ENCODE measurements around the gene FYN. TPM values are rescaled to one million over a fixed set of nuclear protein-coding genes. Genes with fewer than 3 reads are reported as not detected.

The FYN gene
- polyA plus RNA-seq, 1 donor (not counting 4 experiments of a cell fraction or from before 2014, with no cell fraction given): 24.7 TPM

DNA sequence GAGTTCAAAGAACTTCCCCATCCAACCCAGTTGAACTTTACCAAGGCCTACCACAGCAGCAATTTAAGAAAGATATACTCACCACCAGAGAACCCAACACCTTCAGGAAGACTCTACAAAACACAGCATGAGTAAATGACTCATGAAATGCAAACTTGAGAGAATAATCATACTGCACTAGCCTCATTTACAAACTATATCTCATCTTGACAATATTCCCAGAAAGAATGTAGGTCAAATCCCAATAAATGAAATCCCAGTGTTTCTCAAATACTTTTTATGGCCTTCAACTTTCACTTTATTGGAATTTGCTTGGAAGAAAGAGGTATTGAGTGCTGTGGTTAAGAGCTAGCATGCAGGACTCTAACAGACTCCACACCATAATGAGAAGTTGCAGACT is 60.0 kb downstream of the FYN start:
- no peak overlapping the region for H3K9ac ChIP-seq (ENCODE audit: control insufficient read depth, extremely low read depth, insufficient read depth, low read length)
- H3K9me1 ChIP-seq (ENCODE audit: control insufficient read depth, extremely low read depth, insufficient read depth, low read length): no peaks in the 10 kb centered on the region
- no peak overlapping the region for H2AFZ ChIP-seq (ENCODE audit: control insufficient read depth, low read length)
- H3K4me1 ChIP-seq (ENCODE audit: control insufficient read depth, extremely low read depth, insufficient read depth, low read length): peaks cover 28% of the 10 kb centered on the region
- H3K4me3 ChIP-seq (ENCODE audit: control insufficient read depth in 2 of 3, extremely low read depth in 1 of 3, insufficient read depth in 2 of 3, low read depth in 1 of 3, low read length in 3 of 3): no peak overlapping the region
- H3K4me2 ChIP-seq (ENCODE audit: control insufficient read depth, extremely low read depth, insufficient read depth, low read depth, low read length): peak overlapping the region; percentile 17
- dilution Hi-C loops (cut with MboI; ENCODE audit: extremely low pct_ligation_motif_present, low sequenced_read_pairs): no loop called here
- DNase-seq (ENCODE audit: low read depth, low spot score) (peak; percentile 11), FAIRE-seq (peak; percentile 67)
- H3K27ac ChIP-seq (ENCODE audit: control insufficient read depth, insufficient read depth, low read length): peak overlapping the region; percentile 6
- no peaks in the 10 kb centered on the region for H3K27me3 ChIP-seq (ENCODE audit: control insufficient read depth, extremely low read depth, insufficient read depth, low read length)
- TF ChIP-seq, protein P1, sequence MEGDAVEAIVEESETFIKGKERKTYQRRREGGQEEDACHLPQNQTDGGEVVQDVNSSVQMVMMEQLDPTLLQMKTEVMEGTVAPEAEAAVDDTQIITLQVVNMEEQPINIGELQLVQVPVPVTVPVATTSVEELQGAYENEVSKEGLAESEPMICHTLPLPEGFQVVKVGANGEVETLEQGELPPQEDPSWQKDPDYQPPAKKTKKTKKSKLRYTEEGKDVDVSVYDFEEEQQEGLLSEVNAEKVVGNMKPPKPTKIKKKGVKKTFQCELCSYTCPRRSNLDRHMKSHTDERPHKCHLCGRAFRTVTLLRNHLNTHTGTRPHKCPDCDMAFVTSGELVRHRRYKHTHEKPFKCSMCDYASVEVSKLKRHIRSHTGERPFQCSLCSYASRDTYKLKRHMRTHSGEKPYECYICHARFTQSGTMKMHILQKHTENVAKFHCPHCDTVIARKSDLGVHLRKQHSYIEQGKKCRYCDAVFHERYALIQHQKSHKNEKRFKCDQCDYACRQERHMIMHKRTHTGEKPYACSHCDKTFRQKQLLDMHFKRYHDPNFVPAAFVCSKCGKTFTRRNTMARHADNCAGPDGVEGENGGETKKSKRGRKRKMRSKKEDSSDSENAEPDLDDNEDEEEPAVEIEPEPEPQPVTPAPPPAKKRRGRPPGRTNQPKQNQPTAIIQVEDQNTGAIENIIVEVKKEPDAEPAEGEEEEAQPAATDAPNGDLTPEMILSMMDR (optimal IDR thresholded peaks at IDR 0.05 in 1 of 3, IDR thresholded peaks at IDR 0.05 in 1 of 3, conservative IDR thresholded peaks at IDR 0.05 in 1 of 3; ENCODE audit: extremely low read depth in 1 of 3, insufficient read depth in 2 of 3, low read length in 3 of 3): no peak
- TF ChIP-seq EZH2 (IDR thresholded peaks at IDR 0.05; ENCODE audit: low read length): no peak
- peaks cover 2 to 7% of the 10 kb centered on the region in 2 experiments for H3K36me3 ChIP-seq (ENCODE audit: control insufficient read depth in 2 of 2, extremely low read depth in 1 of 2, insufficient read depth in 2 of 2, low read length in 2 of 2)
- no peaks in the 10 kb centered on the region for H3K79me2 ChIP-seq (ENCODE audit: control insufficient read depth, insufficient read depth, low read length)
- no peaks in the 10 kb centered on the region for H3K9me3 ChIP-seq (ENCODE audit: control insufficient read depth, low read depth, low read length)
- H4K20me1 ChIP-seq (ENCODE audit: control insufficient read depth, extremely low read depth, insufficient read depth, low read length): no peaks in the 10 kb centered on the region

DNA sequence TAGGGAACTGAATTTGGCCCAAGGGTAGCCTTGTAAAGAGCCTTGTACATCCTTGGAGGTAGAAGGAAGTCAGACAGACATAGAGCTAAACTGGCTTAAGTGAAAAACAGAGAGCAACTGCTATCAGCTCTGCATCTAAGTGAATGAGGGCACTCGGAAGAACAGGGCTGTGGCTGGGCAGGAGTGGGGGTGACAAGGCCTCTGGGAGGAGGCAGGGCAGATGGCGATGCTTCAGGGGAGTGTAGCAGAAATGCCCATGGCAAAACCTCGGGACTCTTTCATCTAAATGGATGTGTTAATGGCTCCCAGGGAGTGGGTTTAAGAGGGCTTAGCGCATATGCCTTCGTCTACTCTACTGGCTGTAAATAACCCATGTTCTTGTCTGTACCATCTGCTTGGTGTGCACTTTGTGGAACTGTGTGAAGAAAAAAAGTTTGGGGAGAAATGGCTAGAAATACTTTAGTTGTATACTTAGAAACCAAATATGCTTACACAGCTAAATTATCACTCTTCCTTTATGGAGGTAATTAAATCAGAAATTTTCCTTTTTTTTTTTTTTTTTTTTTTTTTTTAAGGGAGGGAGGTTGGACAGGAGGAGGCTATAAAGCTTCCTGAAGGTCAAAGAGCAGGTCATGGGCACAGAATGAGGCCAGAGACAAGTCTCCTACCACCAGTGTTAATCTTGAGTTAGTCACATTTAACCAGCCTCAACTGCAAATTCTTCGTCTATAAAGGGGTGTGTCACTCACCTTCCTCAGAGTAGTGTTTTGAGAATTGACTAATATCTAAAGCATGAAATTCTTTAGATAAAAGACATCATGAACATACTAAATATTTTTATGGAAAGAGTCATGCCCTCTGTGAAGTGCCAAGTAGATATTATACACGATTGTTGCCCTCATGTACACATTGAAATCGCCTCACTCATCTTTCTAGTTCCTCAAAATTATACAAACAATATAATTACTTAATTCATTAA is 60.9 kb downstream of the FYN start:
- H3K4me1 ChIP-seq (ENCODE audit: control insufficient read depth, extremely low read depth, insufficient read depth, low read length): peaks cover 28% of the 10 kb centered on the region
- no peak overlapping the region for H2AFZ ChIP-seq (ENCODE audit: control insufficient read depth, low read length)
- H3K79me2 ChIP-seq (ENCODE audit: control insufficient read depth, insufficient read depth, low read length): no peaks in the 10 kb centered on the region
- H3K36me3 ChIP-seq (ENCODE audit: control insufficient read depth in 2 of 2, extremely low read depth in 1 of 2, insufficient read depth in 2 of 2, low read length in 2 of 2): peaks cover 2 to 7% of the 10 kb centered on the region in 2 experiments
- no peaks in the 10 kb centered on the region for H3K9me3 ChIP-seq (ENCODE audit: control insufficient read depth, low read depth, low read length)
- no peak overlapping the region for H3K9ac ChIP-seq (ENCODE audit: control insufficient read depth, extremely low read depth, insufficient read depth, low read length)
- H3K4me2 ChIP-seq (ENCODE audit: control insufficient read depth, extremely low read depth, insufficient read depth, low read depth, low read length): peak overlapping the region; percentile 44
- H3K27ac ChIP-seq (ENCODE audit: control insufficient read depth, insufficient read depth, low read length): peak overlapping the region; percentile 6
- no peak overlapping the region for H3K4me3 ChIP-seq (ENCODE audit: control insufficient read depth in 2 of 3, extremely low read depth in 1 of 3, insufficient read depth in 2 of 3, low read depth in 1 of 3, low read length in 3 of 3)
- no peaks in the 10 kb centered on the region for H3K9me1 ChIP-seq (ENCODE audit: control insufficient read depth, extremely low read depth, insufficient read depth, low read length)
- dilution Hi-C loops (cut with MboI; ENCODE audit: extremely low pct_ligation_motif_present, low sequenced_read_pairs): no loop called here
- H3K27me3 ChIP-seq (ENCODE audit: control insufficient read depth, extremely low read depth, insufficient read depth, low read length): no peaks in the 10 kb centered on the region
- H4K20me1 ChIP-seq (ENCODE audit: control insufficient read depth, extremely low read depth, insufficient read depth, low read length): no peaks in the 10 kb centered on the region
- FAIRE-seq: peak; percentile 20
- TF ChIP-seq, protein P1 (optimal IDR thresholded peaks at IDR 0.05 in 1 of 3, IDR thresholded peaks at IDR 0.05 in 1 of 3, conservative IDR thresholded peaks at IDR 0.05 in 1 of 3; ENCODE audit: extremely low read depth in 1 of 3, insufficient read depth in 2 of 3, low read length in 3 of 3): no peak
- TF ChIP-seq EZH2 (IDR thresholded peaks at IDR 0.05; ENCODE audit: low read length): no peak
- peak; percentile 35 for DNase-seq (ENCODE audit: low read depth, low spot score)
